PC-3 (cell line): Measurements from ENCODE around the gene ZNF3. TPM values are rescaled to one million over a fixed set of nuclear protein-coding genes. Genes with fewer than 3 reads are reported as not detected.
A peak's percentile ranks its signal among the peaks of the same experiment; 100 is the strongest.

ENCODE experiments used
- ATAC-seq: fragments of 200-7000 bp; cut with Tn5 transposase; 2 replicates; pipeline ENCODE4 v1.9.1; 2020; ENCODE audit warnings: mild to moderate bottlenecking, moderate library complexity
- BruUV-seq: library from RNA; stranded (reverse); fragments of 400-500 nt; replicated peaks from 2 replicates; lab custom pipeline; 2021; lab: Mats Ljungman, UMichigan
- CTCF ChIA-PET: fragments of 300-600 bp; sonication (Branson Sonifier 250); formaldehyde crosslinking; loops from one replicate; lab custom pipeline; 2022; ENCODE audit warnings: antibody characterized with exemption; lab: Charles Lee
- POLR2A ChIA-PET: fragments of 300-600 bp; sonication (Branson Sonifier 250); formaldehyde crosslinking; loops from one replicate; lab custom pipeline; 2022; ENCODE audit warnings: antibody characterized with exemption; ENCODE audit not compliant: unreplicated experiment; lab: Charles Lee
- DNase-seq: peaks from one replicate; pipeline ENCODE4 v3.0.0-alpha.2; 2015
- H2AFZ ChIP-seq: fragments of 300-600 bp; sonication (generic); 2 replicates; pipeline ENCODE4 v1.6.0; 2016; ENCODE audit warnings: antibody characterized with exemption, low read length
- H3F3A ChIP-seq: fragments of 300-600 bp; sonication (generic); one replicate; pipeline ENCODE4 v1.6.0; 2017; ENCODE audit warnings: antibody characterized with exemption, low read length, control low read depth, mild to moderate bottlenecking; ENCODE audit not compliant: unreplicated experiment
- H3K27ac ChIP-seq: fragments of 300-600 bp; sonication (generic); 2 replicates; pipeline ENCODE4 v1.5.1; 2016; ENCODE audit warnings: mild to moderate bottlenecking, low read length
- H3K27me3 ChIP-seq: fragments of 300-600 bp; sonication (generic); 2 replicates; pipeline ENCODE4 v1.6.1; 2016; ENCODE audit warnings: low read length, mixed read lengths
- H3K36me3 ChIP-seq: fragments of 300-600 bp; sonication (generic); 2 replicates; pipeline ENCODE4 v1.6.1; 2016; ENCODE audit warnings: low read depth, mixed run types, low read length, mixed read lengths
- H3K4me1 ChIP-seq: fragments of 300-600 bp; sonication (generic); 2 replicates; pipeline ENCODE4 v1.5.1; 2016; ENCODE audit warnings: low read length; ENCODE audit not compliant: insufficient read depth
- H3K4me2 ChIP-seq: fragments of 300-600 bp; sonication (generic); 2 replicates; pipeline ENCODE4 v1.6.0; 2016; ENCODE audit warnings: low read length
- H3K4me3 ChIP-seq: fragments of 300-600 bp; sonication (generic); 2 replicates; pipeline ENCODE4 v1.5.1; 2016; ENCODE audit warnings: mild to moderate bottlenecking, low read length, mixed read lengths
- H3K79me2 ChIP-seq: fragments of 300-600 bp; sonication (generic); 2 replicates; pipeline ENCODE4 v1.6.1; 2017; ENCODE audit warnings: low read length, mixed read lengths
- H3K9ac ChIP-seq: fragments of 300-600 bp; sonication (generic); 2 replicates; pipeline ENCODE4 v1.6.0; 2016; ENCODE audit warnings: mild to moderate bottlenecking, low read length
- H3K9me2 ChIP-seq: fragments of 300-600 bp; sonication (generic); replicated peaks from 2 replicates; pipeline ENCODE4 v1.6.1; 2016; ENCODE audit warnings: mixed run types, low read length, mixed read lengths
- H3K9me3 ChIP-seq: fragments of 300-600 bp; sonication (generic); 2 replicates; pipeline ENCODE4 v1.6.1; 2016; ENCODE audit warnings: low read length, mixed read lengths
- H4K20me1 ChIP-seq: fragments of 300-600 bp; sonication (generic); 2 replicates; pipeline ENCODE4 v1.6.1; 2016; ENCODE audit warnings: low read length, mixed read lengths
- CTCF ChIP-seq: fragments of 300-600 bp; sonication (generic); conservative IDR thresholded peaks from 2 replicates; pipeline ENCODE4 v1.5.1; 2017; ENCODE audit warnings: antibody characterized with exemption, low read depth, mild to moderate bottlenecking, low read length
- EZH2 ChIP-seq: fragments of 300-600 bp; sonication (generic); IDR thresholded peaks from one replicate; pipeline ENCODE4 v1.6.1; 2017; ENCODE audit warnings: antibody characterized with exemption, mild to moderate bottlenecking, low read length; ENCODE audit not compliant: unreplicated experiment
- EZH2phosphoT487 ChIP-seq: fragments of 300-600 bp; sonication (generic); IDR thresholded peaks from 2 replicates; pipeline ENCODE4 v1.6.1; 2018; ENCODE audit warnings: mild to moderate bottlenecking, antibody characterized with exemption, low read length, borderline replicate concordance
- intact Hi-C: fragments of 100-400 bp; cut with micrococcal nuclease; formaldehyde crosslinking; loops from 2 replicates; pipeline ENCODE4 v1.9.0; 2023
- total RNA-seq: library from RNA; depleted of rRNA; stranded (reverse); fragments of >200 nt; gene quantifications from 2 replicates; pipeline ENCODE4 v1.2.3, GENCODE V29; 2014

ZNF3 gene
- total RNA-seq, 1 experiment from 2014 or later: 16.5 TPM

- no peak overlapping the region for H3K9ac ChIP-seq
- peaks cover 4% of the 10 kb centered on the region; the same call in 1 of the 2 replicates for H3K79me2 ChIP-seq
- DNase-seq (peak; percentile 85), ATAC-seq (peak; percentile 74)
- H4K20me1 ChIP-seq: no peaks in the 10 kb centered on the region
- no peaks in the 10 kb centered on the region for H3K36me3 ChIP-seq
- H3F3A ChIP-seq: no peaks in the 10 kb centered on the region
- ChIA-PET CTCF (interaction anchor here (0.6 to 1.3 kb wide), 3 partner anchors 59 to 637 kb away, joined by 5 to 11 read pairs (median 9); no protein-coding TSS in a partner anchor), POLR2A (no interaction called here)
- peaks cover 13% of the 10 kb centered on the region for H3K4me1 ChIP-seq
- H3K9me2 ChIP-seq: no peaks in the 10 kb centered on the region
- no peaks in the 10 kb centered on the region for H3K27me3 ChIP-seq
- H2AFZ ChIP-seq: no peak overlapping the region
- H3K4me3 ChIP-seq: no peak overlapping the region
- intact Hi-C loops: loop anchor here (1.0 kb wide), 2 partner anchors 59 to 140 kb away; no protein-coding TSS in a partner anchor
- H3K4me2 ChIP-seq: no peak overlapping the region
- BruUV-seq: no TSS peak
- no peak overlapping the region for H3K27ac ChIP-seq
- no peaks in the 10 kb centered on the region for H3K9me3 ChIP-seq
- no peak for TF ChIP-seq EZH2phosphoT487
- peak; percentile 64 for TF ChIP-seq CTCF
- no peak for TF ChIP-seq EZH2
These were observed 28.3 kb downstream of the ZNF3 start for GRCh38 chr7:100053215-100053614.

- intact Hi-C loops: no loop called here
- TF ChIP-seq CTCF (no peak), EZH2 (no peak)
- CTCF ChIA-PET: interaction anchor here (1.5 kb wide), 1 partner anchor 58 kb away, joined by 3 read pairs; no protein-coding TSS in a partner anchor
- Histone ChIP-seq H3K9ac (no peak overlapping the region), H3K79me2 (peaks cover 4% of the 10 kb centered on the region; the same call in 1 of the 2 replicates), H3K9me2 (no peaks in the 10 kb centered on the region), H3F3A (no peaks in the 10 kb centered on the region), H3K36me3 (no peaks in the 10 kb centered on the region), H4K20me1 (no peaks in the 10 kb centered on the region), H2AFZ (no peak overlapping the region), H3K4me2 (no peak overlapping the region), H3K9me3 (no peaks in the 10 kb centered on the region), H3K27me3 (no peaks in the 10 kb centered on the region), H3K4me1 (peaks cover 13% of the 10 kb centered on the region), H3K27ac (no peak overlapping the region), H3K4me3 (no peak overlapping the region)
- POLR2A ChIA-PET: no interaction called here
- ATAC-seq (no peak), DNase-seq (no peak)
- no TSS peak for BruUV-seq
These were observed 29.9 kb downstream of the ZNF3 start for GRCh38 chr7:100051611-100052010.
